NOMO-1 treated with dmso at 0.1 percent for 144 hours (cell line): ENCODE measurements around the gene SCP2D1.
"Not testable (repeated sequence)": the region's sequence is repeated elsewhere in the genome, so short reads cannot be mapped to it uniquely, and the experiment has no call there.

ENCODE experiments used
- DNase-seq: peaks from one replicate; lab custom pipeline; 2025; ENCODE audit not compliant: unreplicated experiment; lab: John Stamatoyannopoulos, UW

The SCP2D1 gene

GRCh38 chr20:18813483-18813882, at the start of gene SCP2D1:
TSS of gene SCP2D1 (plus strand) at chr20:18813783. CDS start at chr20:18813816, 33 bp downstream.
- DNase-seq, result no peak

GRCh38 chr20:18767676-18768075, 45.9 kb upstream of the SCP2D1 start:
- DNase-seq, result no peak

- no peak for DNase-seq
Measured at GRCh38 chr20:18773566-18773965, 40.0 kb upstream of the SCP2D1 start.

GRCh38 chr20:18774207-18774606, 39.4 kb upstream of the SCP2D1 start:
- no peak for DNase-seq

GRCh38 chr20:18775633-18776032, 38.0 kb upstream of the SCP2D1 start:
- no peak for DNase-seq

- no peak for DNase-seq
Measured at GRCh38 chr20:18778690-18779392, 34.7 kb upstream of the SCP2D1 start.

GRCh38 chr20:18780385-18781130, 33.0 kb upstream of the SCP2D1 start:
- DNase-seq, result no peak

- no peak for DNase-seq
Measured at GRCh38 chr20:18781509-18781908, 32.1 kb upstream of the SCP2D1 start.

- DNase-seq, result no peak
Measured at GRCh38 chr20:18783385-18783959, 30.1 kb upstream of the SCP2D1 start.

- DNase-seq, result not testable (repeated sequence)
Measured at GRCh38 chr20:18787046-18787445, 26.5 kb upstream of the SCP2D1 start.

GRCh38 chr20:18788021-18788420, 25.6 kb upstream of the SCP2D1 start:
- DNase-seq, result no peak

GRCh38 chr20:18790787-18791186, 22.8 kb upstream of the SCP2D1 start:
- no peak for DNase-seq

- DNase-seq, result peak; percentile 80
Measured at GRCh38 chr20:18793625-18794427, 19.8 kb upstream of the SCP2D1 start.

GRCh38 chr20:18794428-18794787, 19.2 kb upstream of the SCP2D1 start:
- DNase-seq, result no peak

- DNase-seq, result no peak
Measured at GRCh38 chr20:18795366-18795765, 18.2 kb upstream of the SCP2D1 start.

GRCh38 chr20:18796282-18796833, 17.2 kb upstream of the SCP2D1 start:
- DNase-seq, result no peak

GRCh38 chr20:18801516-18801915, 12.1 kb upstream of the SCP2D1 start:
- DNase-seq, result no peak

- no peak for DNase-seq
Measured at GRCh38 chr20:18802012-18802634, 11.5 kb upstream of the SCP2D1 start.

GRCh38 chr20:18805881-18806280, 7.7 kb upstream of the SCP2D1 start:
- no peak for DNase-seq

- DNase-seq, result no peak
Measured at GRCh38 chr20:18808712-18809111, 4.9 kb upstream of the SCP2D1 start.

- no peak for DNase-seq
Measured at GRCh38 chr20:18811186-18811585, 2.4 kb upstream of the SCP2D1 start.
